ENCODE data around the gene CMPK1. TPM values are rescaled to one million over a fixed set of nuclear protein-coding genes. Genes with fewer than 3 reads are reported as not detected.

Gene CMPK1
- polyA plus RNA-seq, 4 donors, result 68.5 to 86.0 (median 77.7) TPM

DNA sequence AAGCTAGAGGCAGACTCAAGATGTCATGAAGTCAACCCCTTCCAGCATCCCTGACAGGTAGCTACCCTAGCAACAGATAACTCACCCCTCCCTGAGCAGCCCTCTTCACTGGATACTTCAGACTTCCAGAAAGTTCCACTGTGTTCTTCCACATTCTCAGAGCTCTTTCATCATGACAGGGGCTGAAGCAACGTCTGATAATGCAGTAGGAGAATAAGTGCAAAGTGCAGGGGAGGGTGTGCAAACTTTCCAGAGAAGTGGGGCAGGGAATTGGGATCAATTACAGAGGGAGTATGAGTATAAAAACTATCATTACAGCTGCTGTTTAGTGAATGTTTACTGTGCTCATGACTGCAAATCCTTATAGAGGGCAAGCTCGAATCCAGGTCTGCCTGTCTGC is 56.1 kb downstream of the CMPK1 start:
- DNase-seq (ENCODE audit: low read depth in 4 of 4, low spot score in 3 of 4), result no peak

DNA sequence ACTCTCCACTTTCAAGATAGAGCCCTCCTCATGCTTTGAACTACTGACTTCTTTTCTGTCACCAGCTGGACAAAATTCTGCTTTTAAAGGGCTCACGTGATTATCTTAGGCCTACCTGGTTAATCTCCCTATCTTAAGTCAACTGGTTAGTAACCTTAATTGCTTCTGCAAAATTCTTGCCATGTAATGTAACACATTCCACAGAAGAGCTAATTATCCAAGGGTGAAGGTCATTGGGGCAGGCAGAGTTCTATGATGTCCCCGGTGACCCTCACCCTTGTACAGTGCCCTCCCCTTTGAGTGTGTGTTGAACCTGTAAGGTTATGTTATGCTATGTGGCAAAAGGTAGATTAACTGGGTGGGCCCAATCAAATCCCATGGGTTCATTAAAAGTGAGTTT is 57.3 kb downstream of the CMPK1 start:
- no peak for DNase-seq (ENCODE audit: low read depth in 4 of 4, low spot score in 3 of 4)

DNA sequence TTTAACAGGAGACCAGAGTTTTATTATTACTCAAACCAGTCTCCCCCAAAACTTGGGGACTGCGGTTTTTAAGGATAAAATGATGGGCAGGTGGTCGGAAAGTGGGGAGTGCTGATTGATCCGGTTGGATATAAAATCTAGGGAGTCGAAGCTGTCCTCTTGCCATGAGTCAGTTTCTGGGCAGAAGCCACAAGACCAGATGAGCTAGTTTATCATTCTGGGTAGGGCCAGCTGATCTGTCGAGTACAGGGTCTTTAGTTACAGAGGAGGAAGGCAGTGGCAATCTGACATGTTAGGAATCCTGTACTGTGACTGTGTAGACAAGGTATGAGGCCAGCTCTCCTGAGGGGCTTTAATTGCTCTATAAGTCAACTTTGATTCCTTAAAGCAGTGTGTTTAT is 59.6 kb downstream of the CMPK1 start:
- no peak for DNase-seq (ENCODE audit: low read depth in 4 of 4, low spot score in 3 of 4)

DNA sequence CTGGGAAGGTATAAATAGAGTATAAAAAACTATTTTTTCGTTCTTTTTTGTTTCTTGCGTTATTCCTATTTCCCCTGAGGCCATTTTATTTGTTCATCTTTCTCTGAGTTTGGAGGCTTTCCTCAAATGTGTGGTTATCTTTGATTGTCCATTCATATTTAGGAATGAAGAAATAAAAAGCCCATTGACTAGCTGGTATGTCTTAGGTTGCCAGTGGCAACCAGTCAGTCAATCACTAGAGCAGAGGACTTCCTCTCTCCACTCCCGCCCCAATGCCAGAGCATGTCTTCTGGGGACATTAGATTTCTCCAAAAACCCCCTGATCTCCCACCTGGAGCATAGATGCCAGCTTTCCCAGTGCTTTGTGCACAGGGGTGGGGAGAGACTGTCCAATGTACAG is 61.8 kb downstream of the CMPK1 start:
- DNase-seq (ENCODE audit: low read depth in 4 of 4, low spot score in 3 of 4), result no peak

DNA sequence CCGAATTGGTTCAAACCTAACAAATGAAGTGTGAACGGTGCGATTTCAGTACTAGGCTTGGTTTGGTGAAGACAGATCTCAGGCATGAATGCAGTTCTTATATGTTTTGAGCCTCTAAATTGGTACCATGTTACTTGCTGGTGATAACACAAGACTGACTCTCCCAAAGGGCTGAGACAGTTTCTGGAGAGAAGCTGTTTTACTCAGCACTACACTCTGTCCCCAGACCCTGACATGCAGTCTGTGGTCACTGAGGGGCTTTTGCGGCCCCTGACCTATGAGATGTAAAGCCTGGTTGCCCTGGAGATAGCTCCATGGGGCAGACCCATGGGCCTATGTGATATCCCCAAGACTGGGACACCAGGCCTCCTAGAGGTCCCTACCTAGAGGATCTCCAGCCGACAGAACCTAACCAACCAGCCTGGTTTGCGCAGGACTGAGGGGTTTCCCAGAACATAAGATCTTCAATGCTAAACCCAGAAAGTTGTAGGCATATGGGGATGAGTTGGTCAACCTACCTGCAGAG is 63.1 kb downstream of the CMPK1 start:
- no peak for DNase-seq (ENCODE audit: low read depth in 4 of 4, low spot score in 3 of 4)

DNA sequence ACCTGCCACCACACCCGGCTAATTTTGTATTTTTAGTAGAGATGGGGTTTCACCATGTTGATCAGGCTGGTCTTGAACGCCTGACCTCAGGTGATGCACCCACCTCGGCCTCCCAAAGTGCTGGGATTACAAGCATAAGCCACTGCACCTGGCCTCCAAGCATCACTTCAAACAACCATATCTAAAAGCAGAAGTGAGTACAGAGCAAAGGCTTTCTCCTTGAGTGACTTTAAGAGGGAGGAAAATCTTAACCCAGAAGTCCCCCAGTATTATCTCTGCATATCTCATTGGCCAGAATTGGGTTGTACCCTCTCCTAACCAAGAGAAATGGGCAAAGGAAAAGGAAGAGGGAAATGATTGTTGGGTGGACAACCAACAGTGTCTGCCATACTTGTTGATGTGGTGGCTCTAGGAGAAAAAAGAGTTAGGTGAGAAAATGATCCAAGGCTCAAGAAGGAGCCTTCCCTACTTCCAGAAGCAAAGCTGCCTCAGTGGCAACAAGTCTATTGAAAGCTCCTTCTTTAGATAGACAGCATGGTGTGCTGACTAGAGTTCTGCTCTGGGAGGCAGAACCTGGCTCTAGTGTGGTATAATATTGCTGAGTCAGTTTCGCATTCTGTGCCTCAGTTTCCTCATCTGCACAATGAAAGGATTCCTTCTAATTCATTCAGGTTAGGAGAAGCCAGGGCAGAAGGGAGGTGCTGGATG is 65.7 kb downstream of the CMPK1 start:
- DNase-seq (ENCODE audit: low read depth in 4 of 4, low spot score in 3 of 4), result no peak

DNA sequence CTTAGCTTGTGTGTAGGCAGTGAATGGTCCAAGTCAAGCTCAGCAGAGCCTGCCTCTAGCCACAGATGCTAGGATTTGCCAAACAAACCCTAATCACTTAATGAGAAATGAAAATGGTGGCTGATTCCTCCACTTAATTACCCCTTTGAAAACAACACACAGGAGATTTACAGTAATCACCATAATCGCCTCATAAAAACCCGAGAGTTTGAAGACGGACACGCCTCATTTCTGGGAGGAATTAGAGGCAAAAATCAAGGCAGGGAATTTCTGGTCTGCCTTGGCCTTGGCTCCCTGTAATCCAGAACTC is 66.2 kb downstream of the CMPK1 start:
- DNase-seq (ENCODE audit: low read depth in 4 of 4, low spot score in 3 of 4), result no peak

DNA sequence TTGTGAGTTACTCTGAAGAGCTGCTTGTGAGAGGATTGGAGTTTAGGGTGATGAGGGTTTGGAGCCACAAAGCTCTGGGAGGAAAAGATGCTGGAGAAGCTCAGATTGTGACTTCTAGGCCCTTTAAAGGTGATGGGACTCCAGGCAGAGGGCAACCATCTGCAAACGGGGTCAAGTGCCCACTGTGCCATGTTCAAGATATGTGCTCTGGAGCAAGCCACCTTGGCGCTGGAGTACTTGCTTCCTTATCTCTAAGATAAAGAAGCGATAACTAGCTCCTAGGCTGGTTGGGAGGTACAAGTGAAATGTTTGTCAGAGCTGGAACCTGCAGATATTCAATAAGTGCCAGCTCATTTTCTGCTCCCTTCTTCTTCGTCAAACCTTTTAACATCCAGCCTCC is 68.2 kb downstream of the CMPK1 start:
- DNase-seq (ENCODE audit: low read depth in 4 of 4, low spot score in 3 of 4), result no peak

DNA sequence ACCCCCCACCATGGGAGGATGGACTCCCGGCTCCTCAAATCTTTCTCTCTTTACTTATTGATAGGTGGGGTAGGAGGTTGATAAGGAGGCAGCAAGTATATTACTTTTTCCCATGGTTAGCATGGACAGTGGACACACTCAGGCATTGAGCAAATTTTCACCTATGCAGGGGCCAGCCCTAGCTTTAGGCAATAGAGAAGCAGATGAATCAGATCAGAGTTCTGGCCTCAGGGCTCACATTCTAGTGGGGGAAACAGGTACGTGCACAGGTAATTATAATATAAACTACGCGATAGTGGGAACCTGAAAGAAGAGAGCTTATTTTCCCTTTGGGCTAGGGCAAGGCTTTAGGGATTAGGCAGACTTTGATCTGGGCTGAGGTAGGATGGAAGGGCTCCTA is 69.0 kb downstream of the CMPK1 start:
- DNase-seq (ENCODE audit: low read depth in 4 of 4, low spot score in 3 of 4), result no peak

DNA sequence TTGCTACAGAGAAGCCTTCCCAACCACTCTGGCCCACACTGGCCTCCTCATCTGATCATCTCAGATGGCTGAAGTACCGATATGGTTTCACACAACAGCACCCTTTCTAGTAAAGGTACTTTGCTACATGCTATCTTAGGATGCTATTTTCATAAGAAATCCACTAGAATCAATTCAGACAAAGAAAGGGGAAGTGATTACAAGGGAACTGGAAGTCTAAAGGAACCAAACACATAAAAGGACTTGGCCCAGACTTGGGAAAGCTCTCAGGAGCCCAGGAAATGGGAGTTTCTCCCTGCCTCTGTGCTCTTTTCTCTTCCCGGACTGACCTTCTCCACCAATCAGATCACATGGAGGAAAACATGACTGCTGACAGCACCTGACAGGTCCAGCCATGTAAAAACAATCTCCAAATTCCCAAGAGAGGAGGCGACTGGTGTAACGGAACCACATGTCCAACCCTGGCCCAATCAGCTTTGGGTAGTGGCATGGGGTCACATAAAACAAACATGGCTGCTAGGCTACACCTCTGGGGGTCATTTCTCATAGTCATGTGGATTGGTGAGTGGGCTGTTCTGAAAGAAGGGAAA is 69.8 kb downstream of the CMPK1 start:
- DNase-seq (ENCODE audit: low read depth in 4 of 4, low spot score in 3 of 4), result no peak

DNA sequence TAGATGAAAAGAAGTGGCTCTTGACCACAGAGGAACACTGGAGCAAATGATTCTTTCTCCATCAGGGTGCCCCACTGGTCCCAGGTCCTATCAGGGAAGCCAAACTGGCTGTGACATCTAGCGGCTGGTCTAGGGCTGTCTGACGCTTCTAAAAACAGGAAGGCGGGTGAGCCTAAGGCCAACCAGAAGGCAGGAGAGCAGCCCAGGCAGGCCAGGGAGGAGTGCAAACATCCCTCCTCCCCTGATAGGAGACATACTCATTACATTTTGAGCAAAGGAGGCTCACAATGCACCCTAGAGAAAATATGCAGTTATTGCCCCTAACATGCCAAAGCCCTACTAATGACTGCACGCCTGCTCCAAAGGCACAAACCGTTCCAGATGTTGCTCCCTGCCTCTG is 72.1 kb downstream of the CMPK1 start:
- DNase-seq (ENCODE audit: low read depth in 4 of 4, low spot score in 3 of 4), result no peak

DNA sequence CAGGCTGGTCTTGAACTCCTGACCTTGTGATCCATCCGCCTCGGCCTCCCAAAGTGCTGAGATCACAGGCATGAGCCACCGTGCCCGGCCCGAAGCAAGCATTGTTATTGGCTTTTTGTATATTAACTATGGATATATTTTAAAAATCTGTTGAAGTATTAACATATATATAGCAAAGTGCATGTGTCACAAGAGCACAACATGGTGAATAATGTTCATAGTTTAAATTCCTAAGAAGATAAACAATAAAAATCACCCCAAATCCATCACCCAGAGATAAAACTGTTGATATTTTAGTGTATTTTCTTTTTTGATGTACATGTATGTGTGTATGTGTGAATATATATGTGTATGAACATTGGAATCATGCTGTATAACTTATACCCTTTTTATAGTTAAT is 73.4 kb downstream of the CMPK1 start:
- DNase-seq (ENCODE audit: low read depth in 4 of 4, low spot score in 3 of 4), result no peak

DNA sequence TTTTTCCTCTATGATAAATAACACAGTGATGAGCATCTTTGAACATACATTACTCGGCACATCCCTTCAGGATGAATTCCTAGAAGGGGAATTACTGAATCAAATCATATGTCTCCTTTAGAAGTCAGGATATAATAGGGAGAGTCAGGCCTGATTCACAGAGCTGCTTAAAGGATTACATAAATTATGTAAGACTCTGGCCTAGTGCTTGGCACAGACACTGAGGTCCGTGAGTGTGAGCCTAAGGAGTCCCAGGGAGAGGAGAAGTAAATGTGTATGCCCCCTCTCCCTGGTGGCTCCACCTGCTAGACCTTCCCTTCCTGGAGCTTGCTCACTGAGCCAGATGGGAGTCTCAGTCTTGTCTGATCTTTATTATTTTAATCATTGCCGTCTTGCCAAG is 73.9 kb downstream of the CMPK1 start:
- DNase-seq (ENCODE audit: low read depth in 4 of 4, low spot score in 3 of 4), result no peak

DNA sequence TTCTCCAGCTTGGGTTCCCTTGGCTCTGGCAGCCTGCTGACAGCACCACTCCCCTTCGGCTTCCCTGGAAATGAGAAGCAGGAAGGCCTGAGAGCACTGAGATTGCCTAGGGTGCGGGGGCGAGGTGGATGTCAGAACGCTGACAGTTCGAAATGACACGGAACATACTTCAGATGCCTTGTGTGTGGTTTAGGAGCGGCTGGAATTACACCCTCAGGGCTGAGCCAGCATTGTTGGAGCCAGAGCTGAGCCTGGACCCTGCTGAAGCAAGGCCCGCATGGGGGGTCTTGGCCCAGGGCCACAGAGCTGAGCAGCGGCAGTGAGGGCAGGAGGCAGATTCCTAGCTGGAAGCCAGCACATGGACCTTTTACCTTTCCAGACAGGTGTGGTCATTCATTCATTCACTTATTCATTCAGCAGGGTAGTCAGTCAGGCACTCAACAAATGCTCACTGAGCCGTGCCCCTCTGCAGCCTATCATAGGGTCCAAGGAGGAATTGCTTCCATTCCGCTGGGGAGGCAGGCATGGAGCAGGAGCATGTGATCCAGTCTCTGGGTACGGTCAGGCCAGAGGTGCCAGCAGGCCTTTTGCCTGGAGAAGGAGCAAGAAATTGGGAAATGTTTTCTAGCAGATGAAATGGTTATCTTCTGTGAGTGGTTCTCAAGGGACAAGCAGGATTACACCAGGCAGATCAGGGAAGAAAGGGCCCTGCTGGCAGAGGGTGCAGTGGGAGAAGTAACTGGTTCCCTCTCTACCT is 75.9 kb downstream of the CMPK1 start:
- DNase-seq (ENCODE audit: low read depth in 4 of 4, low spot score in 3 of 4), result no peak

DNA sequence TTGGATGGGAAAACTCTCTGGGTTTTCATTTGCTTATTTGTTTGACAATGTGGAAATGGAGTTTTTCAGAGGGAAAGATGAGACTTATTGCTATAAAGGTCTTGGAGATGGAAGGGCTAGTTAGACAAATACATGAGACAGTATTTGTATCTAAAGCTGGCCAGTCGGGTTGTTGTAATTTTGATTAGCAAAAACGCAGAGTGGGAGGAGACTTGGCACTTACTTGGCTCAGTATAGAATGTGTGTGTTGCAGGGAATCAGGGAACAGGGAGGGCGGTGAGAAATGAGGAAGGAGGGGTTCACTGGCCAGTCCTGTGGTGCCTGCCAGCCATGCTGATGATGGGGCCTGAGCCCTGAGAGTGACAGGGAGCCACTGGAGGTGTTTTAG is 76.5 kb downstream of the CMPK1 start:
- DNase-seq (ENCODE audit: low read depth in 4 of 4, low spot score in 3 of 4), result no peak

DNA sequence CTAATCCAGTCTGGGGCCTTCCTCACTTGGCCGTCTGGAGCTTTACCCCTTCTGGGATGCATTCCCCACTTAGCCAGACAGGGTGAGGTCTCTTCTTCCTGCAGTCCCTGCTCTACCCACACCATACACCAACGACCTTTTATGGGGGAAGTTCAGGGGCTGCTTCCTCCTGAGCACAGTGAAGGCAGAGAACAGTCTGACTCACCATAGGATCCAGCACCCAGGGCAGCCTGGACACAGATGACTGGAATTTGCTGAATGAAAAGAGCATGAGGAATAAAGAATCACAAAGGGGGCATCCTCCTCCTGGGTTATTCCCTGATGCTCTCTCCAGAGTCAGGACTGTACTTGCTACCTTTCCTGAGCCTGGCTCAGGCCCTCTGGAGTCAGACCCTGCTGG is 77.8 kb downstream of the CMPK1 start:
- DNase-seq (ENCODE audit: low read depth in 4 of 4, low spot score in 3 of 4), result no peak

DNA sequence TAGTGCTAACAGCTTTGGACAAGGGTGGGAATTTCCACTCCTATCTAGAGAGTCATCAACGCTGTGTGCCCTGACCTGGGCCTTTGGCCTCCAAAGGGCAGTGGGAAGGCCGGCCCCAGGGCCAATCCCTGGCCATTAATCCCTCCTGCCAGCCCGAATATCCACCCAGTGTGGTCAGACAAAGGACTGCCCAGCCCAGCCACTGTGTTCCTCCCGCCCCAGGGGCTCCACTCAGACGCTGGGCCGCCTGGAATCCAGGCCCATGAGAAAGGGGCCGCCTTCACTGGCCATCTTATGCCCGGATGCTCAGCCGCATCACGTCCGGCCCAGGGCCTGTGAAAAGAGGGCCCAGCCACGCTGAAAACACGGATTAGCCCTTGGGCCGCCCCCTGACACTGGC is 78.8 kb downstream of the CMPK1 start:
- DNase-seq (ENCODE audit: low read depth in 4 of 4, low spot score in 3 of 4), result no peak

DNA sequence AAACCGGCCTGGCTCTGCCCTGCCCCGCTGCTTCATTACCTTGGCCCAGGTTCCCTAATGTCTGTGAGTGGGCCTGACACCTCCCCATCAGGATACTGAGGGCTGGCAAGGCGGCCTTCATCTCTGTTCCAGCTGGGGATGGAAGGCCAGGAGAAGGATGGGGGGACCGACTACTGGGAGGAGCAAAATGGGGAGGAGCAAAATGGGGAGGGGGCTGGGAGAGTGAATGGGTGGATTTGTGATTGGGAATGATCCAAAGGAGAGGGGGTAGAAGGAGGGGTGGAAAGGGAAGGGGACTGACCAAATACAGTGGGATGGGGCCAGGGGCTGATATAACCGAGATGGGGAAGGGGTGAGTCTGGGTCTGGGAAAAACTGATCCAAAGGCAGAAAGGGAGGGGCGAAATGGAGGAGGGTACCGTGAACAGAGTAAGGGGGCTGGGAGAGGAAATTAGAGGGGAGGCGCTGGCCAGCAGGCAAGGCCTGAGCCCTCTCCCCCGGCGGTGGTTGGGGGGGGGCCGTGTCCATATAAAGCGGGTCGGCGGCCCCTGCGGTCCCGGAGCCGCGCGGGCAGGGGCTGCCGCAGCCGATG is 82.2 kb downstream of the CMPK1 start, which contains the start of gene FOXE3:
FOXE3 (plus strand) TSS at position 558 of the 591 bp plus-strand sequence; CDS start at position 589, 31 bp downstream.
- DNase-seq (ENCODE audit: low read depth in 4 of 4, low spot score in 3 of 4), result no peak

DNA sequence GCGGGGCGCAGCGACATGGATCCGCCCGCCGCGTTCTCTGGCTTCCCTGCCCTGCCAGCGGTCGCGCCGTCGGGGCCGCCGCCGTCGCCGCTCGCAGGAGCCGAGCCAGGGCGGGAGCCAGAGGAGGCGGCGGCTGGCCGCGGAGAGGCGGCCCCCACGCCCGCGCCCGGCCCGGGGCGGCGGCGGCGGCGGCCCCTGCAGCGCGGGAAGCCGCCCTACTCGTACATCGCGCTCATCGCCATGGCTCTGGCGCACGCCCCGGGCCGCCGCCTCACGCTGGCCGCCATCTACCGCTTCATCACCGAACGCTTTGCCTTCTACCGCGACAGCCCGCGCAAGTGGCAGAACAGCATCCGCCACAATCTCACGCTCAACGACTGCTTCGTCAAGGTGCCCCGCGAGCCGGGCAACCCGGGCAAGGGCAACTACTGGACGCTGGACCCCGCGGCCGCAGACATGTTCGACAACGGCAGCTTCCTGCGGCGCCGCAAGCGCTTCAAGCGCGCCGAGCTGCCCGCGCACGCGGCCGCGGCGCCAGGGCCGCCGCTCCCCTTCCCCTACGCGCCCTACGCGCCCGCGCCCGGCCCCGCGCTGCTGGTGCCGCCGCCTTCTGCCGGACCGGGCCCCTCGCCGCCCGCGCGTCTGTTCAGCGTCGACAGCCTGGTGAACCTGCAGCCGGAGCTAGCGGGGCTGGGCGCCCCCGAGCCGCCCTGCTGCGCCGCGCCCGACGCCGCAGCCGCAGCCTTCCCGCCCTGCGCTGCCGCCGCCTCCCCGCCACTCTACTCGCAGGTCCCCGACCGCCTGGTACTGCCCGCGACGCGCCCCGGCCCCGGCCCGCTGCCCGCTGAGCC is 83.0 kb downstream of the CMPK1 start:
- no peak for DNase-seq (ENCODE audit: low read depth in 4 of 4, low spot score in 3 of 4)

DNA sequence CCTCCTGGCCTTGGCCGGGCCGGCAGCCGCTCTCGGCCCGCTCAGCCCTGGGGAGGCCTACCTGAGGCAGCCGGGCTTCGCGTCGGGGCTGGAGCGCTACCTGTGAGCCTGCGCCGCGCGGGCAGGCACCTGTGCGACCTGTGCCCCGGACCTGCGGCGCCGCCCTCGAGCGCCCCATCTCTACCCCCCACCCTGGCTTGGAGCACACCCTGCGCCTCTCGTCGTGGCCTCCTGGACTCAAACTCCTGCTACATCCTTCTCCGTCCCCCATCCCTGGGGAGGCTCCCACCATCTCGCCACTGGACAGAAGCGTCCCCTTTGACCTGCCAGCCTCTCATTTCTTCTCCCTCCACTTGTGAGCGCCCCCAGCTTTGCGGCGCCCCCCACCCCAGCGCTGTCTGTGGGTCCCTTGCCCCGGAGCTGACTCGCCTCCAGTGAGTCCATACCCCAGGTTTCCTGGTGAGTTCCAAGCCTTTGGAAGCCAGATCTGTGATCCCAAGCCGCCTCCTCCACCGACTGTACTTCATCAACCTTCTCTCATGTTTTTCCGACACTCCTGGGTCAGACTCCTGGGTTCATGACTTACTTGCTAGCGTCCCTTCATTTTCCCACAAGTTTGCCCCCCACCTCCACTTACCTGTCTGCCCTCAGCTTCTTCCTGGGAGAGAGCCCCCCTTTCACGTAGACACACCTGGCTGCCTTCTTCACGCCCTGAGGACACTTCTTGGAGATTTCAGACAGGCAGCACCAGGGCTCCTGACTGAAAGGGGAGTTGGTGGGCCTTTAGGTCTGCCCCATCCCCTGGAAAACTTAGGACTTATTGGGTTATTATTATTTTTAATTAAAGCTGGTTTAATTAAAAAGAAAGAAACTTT is 83.8 kb downstream of the CMPK1 start:
- no peak for DNase-seq (ENCODE audit: low read depth in 4 of 4, low spot score in 3 of 4)
